WTC11 (cell line): ENCODE measurements around the gene IFFO2. TPM values are rescaled to one million over a fixed set of nuclear protein-coding genes. Genes with fewer than 3 reads are reported as not detected.

ENCODE experiments used
- ATAC-seq: fragments of 200-7000 bp; cut with Tn5 transposase; 2 replicates; pipeline ENCODE4 v1.10.0; 2021; ENCODE audit warnings: mild to moderate bottlenecking, moderate library complexity
- CTCF ChIA-PET: fragments of 300-600 bp; sonication (Branson Sonifier 250); formaldehyde crosslinking; loops from one replicate; lab custom pipeline; 2021; ENCODE audit warnings: antibody characterized with exemption; lab: Charles Lee
- POLR2A ChIA-PET: fragments of 350-600 bp; sonication (Branson Sonifier 250); formaldehyde crosslinking; loops from one replicate; lab custom pipeline; 2021; ENCODE audit warnings: antibody characterized with exemption; lab: Charles Lee
- DNase-seq: peaks from one replicate; pipeline ENCODE4 v3.0.0; 2021; ENCODE audit warnings: low spot score
- H3K27ac Mint-ChIP-seq: 2 replicates; pipeline ENCODE4 v1.8.0; 2021; ENCODE audit warnings: mixed read lengths
- H3K27me3 Mint-ChIP-seq: 2 replicates; pipeline ENCODE4 v1.8.0; 2021; ENCODE audit warnings: low read depth, mild to moderate bottlenecking, moderate library complexity, mixed read lengths
- H3K36me3 Mint-ChIP-seq: 2 replicates; pipeline ENCODE4 v1.8.0; 2021; ENCODE audit warnings: mixed read lengths
- H3K4me1 Mint-ChIP-seq: 2 replicates; pipeline ENCODE4 v1.8.0; 2022; ENCODE audit warnings: mixed read lengths
- H3K4me3 Mint-ChIP-seq: 2 replicates; pipeline ENCODE4 v1.8.0; 2021; ENCODE audit warnings: mild to moderate bottlenecking, moderate library complexity, mixed read lengths
- H3K9me3 Mint-ChIP-seq: 2 replicates; pipeline ENCODE4 v1.8.0; 2021; ENCODE audit warnings: mixed read lengths
- ARID4B ChIP-seq: sonication (generic); formaldehyde crosslinking; IDR thresholded peaks from 2 replicates; pipeline ENCODE4 v1.8.0; 2023; ENCODE audit warnings: missing genetic modification reagents, mild to moderate bottlenecking, borderline replicate concordance
- CBFB ChIP-seq: sonication (generic); formaldehyde crosslinking; IDR thresholded peaks from 2 replicates; pipeline ENCODE4 v1.8.1; 2022; ENCODE audit warnings: mild to moderate bottlenecking, low read depth, missing genetic modification reagents
- CREM ChIP-seq: sonication (generic); formaldehyde crosslinking; IDR thresholded peaks from 2 replicates; pipeline ENCODE4 v1.8.1; 2022; ENCODE audit warnings: mild to moderate bottlenecking, missing genetic modification reagents, moderate library complexity
- FOXP1 ChIP-seq: sonication (generic); formaldehyde crosslinking; IDR thresholded peaks from 2 replicates; pipeline ENCODE4 v1.8.0; 2022; ENCODE audit warnings: missing genetic modification reagents, mild to moderate bottlenecking, moderate library complexity, borderline replicate concordance
- GABPB1 ChIP-seq: sonication (generic); formaldehyde crosslinking; IDR thresholded peaks from 2 replicates; pipeline ENCODE4 v1.8.1; 2023; ENCODE audit warnings: mild to moderate bottlenecking, missing genetic modification reagents
- GTF2I ChIP-seq: fragments of 250-450 bp; sonication (Bioruptor Pico); conservative IDR thresholded peaks from 2 replicates; pipeline ENCODE4 v1.4.0; 2021; ENCODE audit warnings: mild to moderate bottlenecking
- KAT7 ChIP-seq: sonication (generic); formaldehyde crosslinking; IDR thresholded peaks from 2 replicates; pipeline ENCODE4 v1.8.1; 2023; ENCODE audit warnings: missing genetic modification reagents, mild to moderate bottlenecking, borderline replicate concordance
- NFYB ChIP-seq: sonication (generic); formaldehyde crosslinking; conservative IDR thresholded peaks from 2 replicates; pipeline ENCODE4 v1.8.0; 2022; ENCODE audit warnings: low read depth, missing genetic modification reagents
- RELA ChIP-seq: sonication (generic); formaldehyde crosslinking; IDR thresholded peaks from 2 replicates; pipeline ENCODE4 v1.8.1; 2022; ENCODE audit warnings: missing genetic modification reagents, mild to moderate bottlenecking, borderline replicate concordance
- RORB ChIP-seq: fragments of 250-450 bp; sonication (Bioruptor Pico); IDR thresholded peaks from 2 replicates; pipeline ENCODE4 v1.9.0; 2021; ENCODE audit warnings: mild to moderate bottlenecking
- SOX15 ChIP-seq: fragments of 250-450 bp; sonication (Bioruptor Pico); IDR thresholded peaks from 2 replicates; pipeline ENCODE4 v1.9.0; 2021; ENCODE audit warnings: mild to moderate bottlenecking
- TEAD1 ChIP-seq: sonication (generic); formaldehyde crosslinking; IDR thresholded peaks from 2 replicates; pipeline ENCODE4 v1.8.0; 2022; ENCODE audit warnings: mild to moderate bottlenecking, missing genetic modification reagents
- ZBTB21 ChIP-seq: sonication (generic); formaldehyde crosslinking; IDR thresholded peaks from 2 replicates; pipeline ENCODE4 v1.8.1; 2023; ENCODE audit warnings: mild to moderate bottlenecking, missing genetic modification reagents, borderline replicate concordance
- ZBTB43 ChIP-seq: sonication (generic); formaldehyde crosslinking; IDR thresholded peaks from 2 replicates; pipeline ENCODE4 v1.8.1; 2023; ENCODE audit warnings: mild to moderate bottlenecking, missing genetic modification reagents
- ZNF281 ChIP-seq: sonication (generic); formaldehyde crosslinking; IDR thresholded peaks from 2 replicates; pipeline ENCODE4 v1.8.0; 2023; ENCODE audit warnings: mild to moderate bottlenecking, missing genetic modification reagents
- ZNF317 ChIP-seq: sonication (generic); formaldehyde crosslinking; IDR thresholded peaks from 2 replicates; pipeline ENCODE4 v1.8.1; 2023; ENCODE audit warnings: low read depth, mild to moderate bottlenecking, moderate library complexity, missing genetic modification reagents, borderline replicate concordance
- ZNF423 ChIP-seq: fragments of 250-450 bp; sonication (Bioruptor Pico); IDR thresholded peaks from 2 replicates; pipeline ENCODE4 v2.1.2; 2022; ENCODE audit warnings: mild to moderate bottlenecking, moderate library complexity
- ZNF671 ChIP-seq: fragments of 250-450 bp; sonication (Bioruptor Pico); IDR thresholded peaks from 2 replicates; pipeline ENCODE4 v1.8.0; 2021; ENCODE audit warnings: mild to moderate bottlenecking
- total RNA-seq: library from RNA; stranded (reverse); gene quantifications from 3 replicates; pipeline ENCODE4 v1.2.3, GENCODE V29; 2021
- TF ChIP-seq, protein P1 (sequence below): sonication (generic); formaldehyde crosslinking; IDR thresholded peaks from 2 replicates; pipeline ENCODE4 v1.8.1; 2022; ENCODE audit warnings: low read depth, missing genetic modification reagents, borderline replicate concordance
- TF ChIP-seq, protein P2 (sequence below): sonication (generic); formaldehyde crosslinking; IDR thresholded peaks from 2 replicates; pipeline ENCODE4 v1.8.0; 2022; ENCODE audit warnings: mild to moderate bottlenecking, missing genetic modification reagents

IFFO2 gene
- total RNA-seq, 1 experiment from 2014 or later = 8.1 TPM

DNA sequence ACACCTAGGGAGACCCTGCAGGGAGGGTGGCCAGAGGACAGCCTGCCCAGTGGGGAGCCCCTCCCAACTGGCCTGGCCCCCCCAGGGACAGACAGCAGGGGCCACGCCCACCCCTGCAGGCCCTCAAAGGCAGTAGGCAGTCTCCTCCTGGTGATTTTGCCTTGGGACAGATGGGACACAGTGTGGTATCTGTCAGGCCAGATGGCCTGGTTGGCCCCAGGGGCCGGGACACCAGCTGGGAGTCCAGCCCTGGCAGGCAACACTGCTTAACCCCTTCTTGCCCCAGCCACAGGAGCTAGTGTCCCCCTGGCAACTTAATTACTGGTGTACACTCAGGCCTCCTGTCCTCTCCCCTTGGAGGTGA, 17.8 kb downstream of the IFFO2 start:
- H3K27me3 Mint-ChIP-seq = no peaks in the 10 kb centered on the region
- no peaks in the 10 kb centered on the region for H3K9me3 Mint-ChIP-seq
- ChIA-PET CTCF (interaction anchor here (0.7 to 12.0 kb wide), 6 partner anchors 13 to 73 kb away, joined by 3 to 107 read pairs (median 3); no protein-coding TSS in a partner anchor), POLR2A (no interaction called here)
- H3K4me3 Mint-ChIP-seq = no peak overlapping the region
- H3K4me1 Mint-ChIP-seq = peaks cover 42% of the 10 kb centered on the region
- TF ChIP-seq RORB (CRISPR knock-in tag) (no peak), KAT7 (CRISPR knock-in tag) (no peak), ARID4B (CRISPR knock-in tag) (no peak), ZNF423 (CRISPR knock-in tag) (peak; percentile 93), TEAD1 (CRISPR knock-in tag) (no peak), ZNF671 (CRISPR knock-in tag) (no peak)
- no peak overlapping the region for H3K27ac Mint-ChIP-seq
- H3K36me3 Mint-ChIP-seq = no peaks in the 10 kb centered on the region
- no peak for ATAC-seq
- no peak for DNase-seq

DNA sequence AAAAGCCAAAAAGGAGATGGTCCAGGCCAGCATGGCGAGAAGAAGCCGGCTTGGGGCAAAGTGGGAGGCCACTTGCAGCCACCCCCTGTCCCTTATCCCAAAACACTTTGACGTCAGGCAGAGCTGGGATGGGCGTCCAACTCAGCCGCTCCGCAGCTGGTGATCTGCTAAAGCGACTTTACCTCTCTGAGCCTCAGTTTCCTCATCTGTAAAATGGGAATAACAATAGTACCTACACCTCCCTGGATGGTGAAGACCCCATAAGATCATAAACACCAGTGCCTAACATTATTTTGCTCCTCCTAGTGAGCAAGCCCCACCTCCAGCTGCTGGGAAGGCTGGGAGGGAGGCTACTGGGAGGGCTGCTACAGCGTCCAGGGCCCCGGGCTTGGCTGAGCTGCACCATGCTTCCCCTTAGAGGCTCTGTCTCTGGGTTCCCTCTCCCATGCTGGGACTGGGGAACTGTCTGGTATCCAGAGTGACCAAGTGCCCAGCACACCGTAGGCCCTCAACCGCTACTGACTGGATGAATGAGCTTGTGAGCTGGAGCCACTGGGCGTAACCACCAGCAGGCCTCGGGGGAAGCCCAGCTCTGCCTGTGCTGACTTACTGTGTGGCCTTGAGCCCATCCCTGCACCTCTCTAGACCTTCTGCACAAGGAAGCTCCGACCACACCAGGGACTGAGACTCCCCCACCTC, 18.3 kb downstream of the IFFO2 start:
- no peaks in the 10 kb centered on the region for H3K27me3 Mint-ChIP-seq
- DNase-seq = no peak
- no peak overlapping the region for H3K27ac Mint-ChIP-seq
- TF ChIP-seq CBFB (CRISPR knock-in tag) (no peak), RELA (CRISPR knock-in tag) (no peak), ZBTB21 (CRISPR knock-in tag) (no peak), CREM (CRISPR knock-in tag) (no peak), FOXP1 (no peak)
- TF ChIP-seq, protein P1, sequence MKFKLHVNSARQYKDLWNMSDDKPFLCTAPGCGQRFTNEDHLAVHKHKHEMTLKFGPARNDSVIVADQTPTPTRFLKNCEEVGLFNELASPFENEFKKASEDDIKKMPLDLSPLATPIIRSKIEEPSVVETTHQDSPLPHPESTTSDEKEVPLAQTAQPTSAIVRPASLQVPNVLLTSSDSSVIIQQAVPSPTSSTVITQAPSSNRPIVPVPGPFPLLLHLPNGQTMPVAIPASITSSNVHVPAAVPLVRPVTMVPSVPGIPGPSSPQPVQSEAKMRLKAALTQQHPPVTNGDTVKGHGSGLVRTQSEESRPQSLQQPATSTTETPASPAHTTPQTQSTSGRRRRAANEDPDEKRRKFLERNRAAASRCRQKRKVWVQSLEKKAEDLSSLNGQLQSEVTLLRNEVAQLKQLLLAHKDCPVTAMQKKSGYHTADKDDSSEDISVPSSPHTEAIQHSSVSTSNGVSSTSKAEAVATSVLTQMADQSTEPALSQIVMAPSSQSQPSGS = no peak
- H3K4me1 Mint-ChIP-seq = peaks cover 42% of the 10 kb centered on the region
- CTCF ChIA-PET = interaction anchor here (0.7 to 12.0 kb wide), 6 partner anchors 14 to 74 kb away, joined by 3 to 107 read pairs (median 3); no protein-coding TSS in a partner anchor
- POLR2A ChIA-PET = no interaction called here
- no peaks in the 10 kb centered on the region for H3K9me3 Mint-ChIP-seq
- no peak overlapping the region for H3K4me3 Mint-ChIP-seq
- H3K36me3 Mint-ChIP-seq = no peaks in the 10 kb centered on the region
- ATAC-seq = no peak

GRCh38 chr1:18937539-18937938, 18.9 kb downstream of the IFFO2 start:
- DNase-seq = no peak
- ChIA-PET POLR2A (interaction anchor here (0.7 kb wide), 1 partner anchor 18 kb away, joined by 3 read pairs; no protein-coding TSS in a partner anchor), CTCF (interaction anchor here (0.5 to 12.0 kb wide), 5 partner anchors 15 to 556 kb away, joined by 3 to 107 read pairs (median 5); no protein-coding TSS in a partner anchor)
- Mint-ChIP-seq H3K4me1 (peaks cover 48% of the 10 kb centered on the region), H3K27me3 (no peaks in the 10 kb centered on the region), H3K36me3 (no peaks in the 10 kb centered on the region), H3K27ac (no peak overlapping the region), H3K4me3 (no peak overlapping the region), H3K9me3 (no peaks in the 10 kb centered on the region)
- ATAC-seq = no peak
- no peak for TF ChIP-seq ZNF281 (CRISPR knock-in tag)
- TF ChIP-seq, protein P1 = no peak
- no peak for TF ChIP-seq GABPB1 (CRISPR knock-in tag)
- TF ChIP-seq ZBTB43 (CRISPR knock-in tag) = no peak
- TF ChIP-seq NFYB (CRISPR knock-in tag) = no peak
- TF ChIP-seq, protein P2, sequence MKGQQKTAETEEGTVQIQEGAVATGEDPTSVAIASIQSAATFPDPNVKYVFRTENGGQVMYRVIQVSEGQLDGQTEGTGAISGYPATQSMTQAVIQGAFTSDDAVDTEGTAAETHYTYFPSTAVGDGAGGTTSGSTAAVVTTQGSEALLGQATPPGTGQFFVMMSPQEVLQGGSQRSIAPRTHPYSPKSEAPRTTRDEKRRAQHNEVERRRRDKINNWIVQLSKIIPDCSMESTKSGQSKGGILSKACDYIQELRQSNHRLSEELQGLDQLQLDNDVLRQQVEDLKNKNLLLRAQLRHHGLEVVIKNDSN (CRISPR knock-in tag) = no peak
- TF ChIP-seq SOX15 (CRISPR knock-in tag) = no peak
- no peak for TF ChIP-seq ZNF317 (CRISPR knock-in tag)
- no peak for TF ChIP-seq GTF2I
